ENCODE results near the gene IRAK1.
A peak's percentile ranks its signal among the peaks of the same experiment; 100 is the strongest.

Gene IRAK1

DNA sequence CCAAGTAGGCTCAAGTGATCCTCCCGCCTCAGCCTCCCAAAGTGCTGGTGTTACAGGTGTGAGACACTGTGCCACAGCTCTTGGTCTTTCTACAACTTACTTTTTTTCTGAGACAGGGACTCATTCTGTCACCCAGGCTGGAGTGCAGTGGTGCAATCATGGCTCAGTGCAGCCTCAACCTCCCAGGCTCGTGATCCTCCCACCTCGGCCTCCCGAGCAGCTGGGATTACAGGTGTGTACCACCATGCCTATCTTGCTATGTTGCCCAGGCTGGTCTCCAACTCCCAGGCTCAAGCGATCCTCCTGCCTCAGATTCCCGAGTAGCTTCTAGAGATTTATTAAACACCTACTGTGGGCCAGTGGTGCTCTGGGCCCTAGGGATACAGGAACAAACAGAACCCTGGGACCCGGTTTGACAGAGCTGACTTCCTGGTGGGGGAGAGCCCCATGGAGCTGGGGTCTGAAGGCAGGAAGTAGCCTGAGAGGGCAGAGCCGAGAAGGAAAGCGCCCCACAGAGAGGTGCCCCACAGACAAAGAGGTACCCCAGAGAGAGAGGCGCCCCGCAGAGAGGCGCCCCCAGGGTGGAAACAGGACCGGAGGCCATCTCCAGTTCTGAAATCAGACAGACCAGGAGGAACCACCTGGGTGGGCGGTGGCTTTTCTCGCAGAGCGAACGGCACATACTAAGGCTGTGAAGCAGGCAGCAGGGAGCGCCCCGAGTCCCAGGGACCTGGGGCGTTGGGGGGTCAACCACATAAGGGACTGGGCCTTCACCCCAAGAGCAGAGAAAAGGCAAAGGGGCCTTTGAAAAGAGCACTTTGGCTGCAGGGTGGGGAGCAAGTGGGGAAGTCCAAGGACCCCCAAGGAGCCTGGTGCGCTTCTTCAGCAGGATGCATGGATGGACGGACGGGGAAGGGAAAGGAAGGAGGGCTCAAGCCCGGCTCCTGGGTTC is 5.0 kb downstream of the IRAK1 start:
- Histone ChIP-seq H3K27ac (ENCODE audit: extremely low read depth, low read depth, low read length) (no peak overlapping the region), H3K4me1 (ENCODE audit: control insufficient read depth, insufficient read depth, low read length) (no peaks in the 10 kb centered on the region), H3K4me3 (ENCODE audit: low read depth, low read length) (no peak overlapping the region), H3K36me3 (ENCODE audit: control insufficient read depth in 2 of 2, insufficient read depth in 1 of 2, low read length in 2 of 2) (peaks cover 8 to 81% of the 10 kb centered on the region in 2 experiments; a peak in 2 of 3 replicates), H3K9me3 (ENCODE audit: control insufficient read depth, insufficient read depth, low read depth, low read length) (no peaks in the 10 kb centered on the region)
- ChIA-PET POLR2A (interaction anchor here (0.7 to 4.6 kb wide), 5 partner anchors 8 to 521 kb away, joined by 3 to 21 read pairs (median 4); partner anchors contain the start of genes HCFC1 and TMEM187), CTCF (interaction anchor here (0.6 to 3.9 kb wide), 23 partner anchors 8 to 982 kb away, joined by 3 to 35 read pairs (median 5); no protein-coding TSS in a partner anchor)
- TF ChIP-seq ZIC2 (tag by site-specific recombination; IDR thresholded peaks at IDR 0.05) (peak; percentile 84), ZNF138 (tag by site-specific recombination; IDR thresholded peaks at IDR 0.05; ENCODE audit: borderline replicate concordance) (no peak), ZSCAN30 (tag by site-specific recombination; IDR thresholded peaks at IDR 0.05) (no peak), GLIS2 (tag by site-specific recombination; IDR thresholded peaks at IDR 0.05) (peak; percentile 20; the same call in 1 of the 2 replicates), IKZF3 (tag by site-specific recombination; IDR thresholded peaks at IDR 0.05) (no peak), ZBTB21 (tag by site-specific recombination; IDR thresholded peaks at IDR 0.05) (no peak), SP2 (tag by site-specific recombination; IDR thresholded peaks at IDR 0.05) (no peak), ZNF626 (tag by site-specific recombination; IDR thresholded peaks at IDR 0.05) (no peak), GLIS1 (tag by site-specific recombination; IDR thresholded peaks at IDR 0.05) (peak; percentile 49), ZBTB48 (tag by site-specific recombination; IDR thresholded peaks at IDR 0.05) (no peak)

DNA sequence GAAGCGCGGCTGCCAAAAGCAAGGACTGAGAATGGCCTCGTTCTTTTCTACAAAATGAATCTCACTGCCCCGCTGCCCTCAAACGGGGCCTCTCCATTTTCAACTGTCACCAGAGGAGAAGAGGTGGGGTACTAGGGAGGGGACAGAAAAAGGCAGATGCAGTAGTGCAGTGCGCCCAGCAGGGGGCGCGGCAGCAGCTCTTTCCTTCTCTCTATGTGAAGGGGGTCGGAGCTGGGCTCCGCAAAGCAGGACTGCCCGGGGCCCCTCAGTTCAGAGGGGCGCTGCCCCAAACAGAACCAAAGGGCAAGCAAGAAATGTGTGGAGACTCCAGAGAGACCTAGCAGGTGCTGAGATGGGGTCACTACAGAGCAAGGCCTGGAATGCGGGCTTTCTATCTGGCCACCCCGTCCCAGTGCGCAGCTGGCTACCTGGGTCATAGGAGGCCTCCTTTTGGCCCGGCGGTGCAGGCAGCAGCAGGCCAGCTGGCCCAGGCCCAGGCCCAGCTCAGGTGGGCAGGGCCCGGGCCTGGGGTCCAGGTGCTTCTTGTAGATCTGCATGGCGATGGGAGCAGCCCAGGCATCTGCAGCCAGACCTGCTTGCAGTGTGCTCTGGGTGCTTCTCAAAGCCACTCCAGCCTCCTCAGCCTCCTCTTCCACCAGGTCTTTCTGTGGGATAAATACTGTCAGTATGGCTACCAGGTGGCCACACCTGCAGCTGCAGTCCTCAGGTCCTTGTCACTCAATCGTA is 5.9 kb downstream of the IRAK1 start:
- no peak overlapping the region for H3K4me3 ChIP-seq (ENCODE audit: low read depth, low read length)

More for the DNA sequence above, 5.9 kb downstream of the IRAK1 start:
- TF ChIP-seq, protein P1, sequence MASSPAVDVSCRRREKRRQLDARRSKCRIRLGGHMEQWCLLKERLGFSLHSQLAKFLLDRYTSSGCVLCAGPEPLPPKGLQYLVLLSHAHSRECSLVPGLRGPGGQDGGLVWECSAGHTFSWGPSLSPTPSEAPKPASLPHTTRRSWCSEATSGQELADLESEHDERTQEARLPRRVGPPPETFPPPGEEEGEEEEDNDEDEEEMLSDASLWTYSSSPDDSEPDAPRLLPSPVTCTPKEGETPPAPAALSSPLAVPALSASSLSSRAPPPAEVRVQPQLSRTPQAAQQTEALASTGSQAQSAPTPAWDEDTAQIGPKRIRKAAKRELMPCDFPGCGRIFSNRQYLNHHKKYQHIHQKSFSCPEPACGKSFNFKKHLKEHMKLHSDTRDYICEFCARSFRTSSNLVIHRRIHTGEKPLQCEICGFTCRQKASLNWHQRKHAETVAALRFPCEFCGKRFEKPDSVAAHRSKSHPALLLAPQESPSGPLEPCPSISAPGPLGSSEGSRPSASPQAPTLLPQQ (tag by site-specific recombination; IDR thresholded peaks at IDR 0.05), result no peak
- TF ChIP-seq ZNF2 (tag by site-specific recombination; IDR thresholded peaks at IDR 0.05) (0 out of 2 replicates have a peak, but pooled peaks have one; percentile 39), ZNF654 (tag by site-specific recombination; IDR thresholded peaks at IDR 0.05; ENCODE audit: low read depth) (peak; percentile 78)
- TF ChIP-seq, protein P2, sequence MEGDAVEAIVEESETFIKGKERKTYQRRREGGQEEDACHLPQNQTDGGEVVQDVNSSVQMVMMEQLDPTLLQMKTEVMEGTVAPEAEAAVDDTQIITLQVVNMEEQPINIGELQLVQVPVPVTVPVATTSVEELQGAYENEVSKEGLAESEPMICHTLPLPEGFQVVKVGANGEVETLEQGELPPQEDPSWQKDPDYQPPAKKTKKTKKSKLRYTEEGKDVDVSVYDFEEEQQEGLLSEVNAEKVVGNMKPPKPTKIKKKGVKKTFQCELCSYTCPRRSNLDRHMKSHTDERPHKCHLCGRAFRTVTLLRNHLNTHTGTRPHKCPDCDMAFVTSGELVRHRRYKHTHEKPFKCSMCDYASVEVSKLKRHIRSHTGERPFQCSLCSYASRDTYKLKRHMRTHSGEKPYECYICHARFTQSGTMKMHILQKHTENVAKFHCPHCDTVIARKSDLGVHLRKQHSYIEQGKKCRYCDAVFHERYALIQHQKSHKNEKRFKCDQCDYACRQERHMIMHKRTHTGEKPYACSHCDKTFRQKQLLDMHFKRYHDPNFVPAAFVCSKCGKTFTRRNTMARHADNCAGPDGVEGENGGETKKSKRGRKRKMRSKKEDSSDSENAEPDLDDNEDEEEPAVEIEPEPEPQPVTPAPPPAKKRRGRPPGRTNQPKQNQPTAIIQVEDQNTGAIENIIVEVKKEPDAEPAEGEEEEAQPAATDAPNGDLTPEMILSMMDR (tag by site-specific recombination; IDR thresholded peaks at IDR 0.05), result peak; percentile 83
- ChIA-PET POLR2A (interaction anchor here (0.7 to 4.6 kb wide), 5 partner anchors 9 to 521 kb away, joined by 3 to 21 read pairs (median 4); partner anchors contain the start of genes HCFC1 and TMEM187), CTCF (interaction anchor here (0.6 to 3.9 kb wide), 38 partner anchors 9 to 1054 kb away, joined by 3 to 35 read pairs (median 4); no protein-coding TSS in a partner anchor)
- Histone ChIP-seq H3K9me3 (ENCODE audit: control insufficient read depth, insufficient read depth, low read depth, low read length) (no peaks in the 10 kb centered on the region), H3K27ac (ENCODE audit: extremely low read depth, low read depth, low read length) (no peak overlapping the region), H3K36me3 (ENCODE audit: control insufficient read depth in 2 of 2, insufficient read depth in 1 of 2, low read length in 2 of 2) (peaks cover 8 to 81% of the 10 kb centered on the region in 2 experiments; a peak in 2 of 3 replicates), H3K4me1 (ENCODE audit: control insufficient read depth, insufficient read depth, low read length) (no peaks in the 10 kb centered on the region)
